ENCODE measurements around the gene AKAP17A.
"Not testable (repeated sequence)": the region's sequence is repeated elsewhere in the genome, so short reads cannot be mapped to it uniquely, and the experiment has no call there.

AKAP17A gene, protein sequence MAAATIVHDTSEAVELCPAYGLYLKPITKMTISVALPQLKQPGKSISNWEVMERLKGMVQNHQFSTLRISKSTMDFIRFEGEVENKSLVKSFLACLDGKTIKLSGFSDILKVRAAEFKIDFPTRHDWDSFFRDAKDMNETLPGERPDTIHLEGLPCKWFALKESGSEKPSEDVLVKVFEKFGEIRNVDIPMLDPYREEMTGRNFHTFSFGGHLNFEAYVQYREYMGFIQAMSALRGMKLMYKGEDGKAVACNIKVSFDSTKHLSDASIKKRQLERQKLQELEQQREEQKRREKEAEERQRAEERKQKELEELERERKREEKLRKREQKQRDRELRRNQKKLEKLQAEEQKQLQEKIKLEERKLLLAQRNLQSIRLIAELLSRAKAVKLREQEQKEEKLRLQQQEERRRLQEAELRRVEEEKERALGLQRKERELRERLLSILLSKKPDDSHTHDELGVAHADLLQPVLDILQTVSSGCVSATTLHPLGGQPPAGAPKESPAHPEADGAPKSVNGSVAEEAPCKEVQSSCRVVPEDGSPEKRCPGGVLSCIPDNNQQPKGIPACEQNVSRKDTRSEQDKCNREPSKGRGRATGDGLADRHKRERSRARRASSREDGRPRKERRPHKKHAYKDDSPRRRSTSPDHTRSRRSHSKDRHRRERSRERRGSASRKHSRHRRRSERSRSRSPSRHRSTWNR

DNA sequence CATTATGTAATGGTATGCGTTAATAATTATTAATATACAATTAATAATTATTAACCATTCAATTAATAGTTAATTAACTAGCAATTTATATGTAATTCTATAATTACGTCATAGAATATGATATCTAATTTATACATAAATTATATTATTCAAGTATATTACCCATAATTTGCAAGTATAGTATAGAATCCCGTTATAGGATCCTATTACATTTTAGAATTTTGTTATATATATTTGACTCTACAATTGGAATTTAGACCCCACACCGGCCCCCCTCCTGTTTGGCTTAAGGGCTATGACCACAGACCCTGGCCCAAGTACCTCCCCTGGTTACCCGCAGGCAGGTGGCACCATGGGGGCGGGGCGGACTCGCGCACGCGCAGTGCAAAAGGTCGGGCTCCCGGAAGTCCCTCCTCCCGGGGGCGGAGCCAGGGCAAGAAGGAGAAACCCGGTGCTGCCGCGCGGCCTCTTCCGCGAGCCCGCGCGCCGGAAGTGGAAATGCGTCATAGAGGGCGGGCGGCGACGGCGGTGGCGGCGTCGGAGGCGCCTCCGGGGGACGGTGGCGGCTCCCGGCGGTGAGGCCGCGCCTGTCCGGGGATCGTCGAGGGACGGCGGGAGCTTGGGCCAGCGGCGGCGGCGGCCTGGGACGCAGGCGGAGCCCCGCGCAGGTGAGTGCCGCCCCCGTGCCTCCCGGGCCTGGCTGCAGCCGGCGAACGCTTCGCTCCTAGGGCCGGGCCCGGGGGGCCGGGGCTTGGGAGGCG, at the start of gene AKAP17A:
TSS of gene AKAP17A (plus strand) at position 503 of the 761 bp plus-strand sequence. CDS start 1,859 bp downstream, outside the sequence.
- peak; percentile 97 for DNase-seq (ENCODE audit: low spot score)

DNA sequence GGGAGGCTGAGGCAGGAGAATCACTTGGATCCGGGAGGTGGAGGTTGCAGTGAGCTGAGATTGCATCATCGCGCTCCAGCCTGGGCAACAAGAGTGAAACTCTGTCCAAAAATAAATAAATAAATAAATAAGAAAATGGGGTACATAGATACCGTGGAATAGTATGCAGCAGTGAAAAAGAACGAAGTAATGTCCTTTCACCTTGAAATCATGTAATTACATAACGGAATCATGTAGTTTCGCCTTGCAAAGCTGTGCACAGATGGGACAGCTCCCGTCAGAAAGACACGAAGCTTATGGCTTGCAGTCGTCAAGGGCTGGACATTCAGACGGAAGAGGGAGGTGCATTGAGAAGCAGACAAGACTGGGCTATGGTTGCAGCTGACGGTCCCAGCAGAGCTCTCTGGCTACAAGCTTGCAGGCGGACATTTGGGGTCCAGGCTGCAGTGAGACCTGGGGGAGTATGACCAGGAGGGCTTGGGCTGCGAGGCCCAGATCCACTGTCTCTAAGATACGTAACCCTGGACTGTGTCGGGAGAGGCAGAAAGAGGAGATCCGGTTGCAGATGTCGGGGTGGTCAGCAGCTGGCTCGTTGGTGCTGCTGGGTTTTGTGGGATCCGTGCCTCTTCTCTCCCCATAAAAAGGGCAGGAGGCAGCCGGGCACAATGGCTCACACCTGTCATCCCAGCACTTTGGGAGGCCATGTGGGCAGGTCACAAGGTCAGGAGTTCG, 48.2 kb upstream of the AKAP17A start:
- DNase-seq (ENCODE audit: low spot score) = no peak

DNA sequence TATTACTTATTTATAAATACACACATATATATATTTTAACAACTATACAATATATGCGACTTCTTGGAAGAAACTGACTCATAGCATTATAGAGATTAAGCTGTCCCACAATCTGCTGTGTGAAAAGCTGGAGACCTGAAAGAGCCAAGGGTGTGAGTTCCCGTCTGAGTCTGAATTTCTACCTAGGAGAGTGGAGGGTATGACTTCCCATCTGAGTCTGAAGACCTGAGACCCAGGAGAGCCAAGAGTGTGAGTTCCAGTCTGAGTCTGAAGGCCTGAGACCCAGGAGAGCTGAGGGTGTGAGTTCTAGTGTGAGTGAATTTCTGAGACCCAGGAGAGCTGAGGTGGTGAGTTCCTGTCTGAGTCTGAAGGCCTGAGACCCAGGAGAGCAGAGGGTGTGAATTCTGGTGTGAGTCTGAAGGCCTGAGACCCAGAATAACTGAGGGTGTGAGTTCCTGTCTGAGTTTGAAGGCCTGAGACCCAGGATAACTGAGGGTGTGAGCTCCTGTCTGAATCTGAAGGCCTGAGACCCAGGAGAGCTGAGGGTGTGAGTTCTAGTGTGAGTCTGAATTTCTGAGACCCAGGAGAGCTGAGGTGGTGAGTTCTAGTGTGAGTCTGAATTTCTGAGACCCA, 45.5 kb upstream of the AKAP17A start:
- no peak for DNase-seq (ENCODE audit: low spot score)

DNA sequence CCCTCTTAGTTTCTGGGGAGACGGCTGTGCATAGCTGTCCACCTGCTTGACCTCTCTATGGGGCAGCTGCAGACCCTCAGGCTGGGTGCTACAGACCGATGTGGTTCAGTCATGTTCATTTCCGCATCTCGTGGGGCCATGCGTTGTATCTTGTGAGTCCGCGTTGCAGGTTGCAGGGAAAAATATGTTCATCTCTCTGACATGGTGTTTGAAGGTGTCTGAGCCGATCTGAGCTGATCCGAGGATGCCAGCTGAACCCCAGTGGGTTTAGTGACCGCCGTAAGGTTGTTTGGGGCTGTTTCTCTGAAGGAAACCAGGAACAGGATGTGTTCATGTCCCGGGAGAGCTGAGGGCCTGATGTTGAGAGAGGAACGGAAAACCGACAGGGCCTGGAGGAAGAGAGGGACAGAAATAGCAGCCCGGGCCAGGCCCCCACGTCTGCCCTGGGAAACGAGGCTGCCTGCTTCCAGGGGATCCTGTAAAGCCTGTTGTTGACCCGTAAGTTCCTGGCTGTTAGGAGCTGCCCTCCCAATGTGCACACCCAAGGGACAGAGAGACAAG, 44.6 kb upstream of the AKAP17A start:
- no peak for DNase-seq (ENCODE audit: low spot score)

DNA sequence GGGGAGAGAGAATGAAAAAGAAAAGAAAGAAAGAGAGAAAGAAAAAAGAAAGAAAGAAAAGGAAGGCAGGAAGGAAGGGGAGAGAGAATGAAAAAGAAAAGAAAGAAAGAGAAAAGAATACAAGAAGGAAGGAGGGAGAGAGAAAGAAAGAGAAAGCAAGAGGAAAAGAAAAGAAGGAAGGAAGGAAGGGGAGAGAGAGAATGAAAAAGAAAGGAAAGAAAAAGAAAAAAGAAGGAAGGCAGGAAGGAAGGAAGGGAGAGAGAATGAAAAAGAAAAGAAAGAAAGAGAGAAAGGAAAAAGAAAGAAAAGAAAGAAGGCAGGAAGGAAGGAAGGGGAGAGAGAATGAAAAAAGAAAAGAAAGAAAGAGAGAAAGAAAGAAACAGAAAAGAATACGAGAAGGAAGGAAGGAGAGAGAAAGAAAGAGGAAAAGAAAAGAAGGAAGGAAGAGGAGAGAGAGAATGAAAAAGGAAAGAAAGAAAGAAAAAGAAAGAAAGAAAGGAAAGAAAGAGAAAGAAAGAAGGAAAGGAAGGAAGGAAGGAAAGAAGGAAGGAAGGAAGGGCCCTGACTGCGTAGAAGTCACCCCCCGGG, 39.4 kb upstream of the AKAP17A start:
- DNase-seq (ENCODE audit: low spot score) = no peak

DNA sequence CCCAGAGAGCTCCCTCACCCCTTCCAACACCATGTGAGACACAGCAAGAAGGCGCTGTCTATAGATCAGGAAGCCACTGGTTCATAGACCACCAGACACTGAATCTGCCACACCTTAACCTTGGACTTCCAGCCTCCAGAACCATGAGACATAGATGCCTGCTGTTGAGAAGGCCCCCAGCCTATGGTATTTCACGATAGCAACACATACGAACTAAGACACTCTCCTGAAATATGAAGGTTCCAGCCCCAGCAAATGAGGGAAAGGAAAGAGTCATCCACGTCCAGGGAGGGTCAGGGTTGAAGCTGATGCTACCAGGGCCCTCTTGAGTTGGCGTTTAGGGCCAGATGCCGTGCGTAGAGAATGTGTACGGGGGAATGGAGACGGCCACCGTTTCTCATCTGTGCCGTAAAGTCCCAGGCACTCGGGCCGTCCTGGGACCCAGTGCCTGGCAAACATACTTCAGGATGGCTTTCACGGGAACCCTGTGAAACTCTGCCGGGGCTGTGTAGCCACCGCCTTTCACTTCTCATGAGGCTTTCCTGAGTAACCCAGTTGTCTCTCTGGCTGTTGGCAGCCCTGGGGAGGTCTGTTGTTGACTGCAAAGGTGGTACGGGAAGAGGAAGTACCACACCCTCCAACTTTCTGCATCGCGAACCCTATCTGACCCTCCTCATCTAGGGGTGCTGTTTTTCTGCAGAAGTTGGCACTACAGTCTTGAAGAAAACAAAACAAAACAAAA, 36.8 kb upstream of the AKAP17A start:
- DNase-seq (ENCODE audit: low spot score) = peak; percentile 86

DNA sequence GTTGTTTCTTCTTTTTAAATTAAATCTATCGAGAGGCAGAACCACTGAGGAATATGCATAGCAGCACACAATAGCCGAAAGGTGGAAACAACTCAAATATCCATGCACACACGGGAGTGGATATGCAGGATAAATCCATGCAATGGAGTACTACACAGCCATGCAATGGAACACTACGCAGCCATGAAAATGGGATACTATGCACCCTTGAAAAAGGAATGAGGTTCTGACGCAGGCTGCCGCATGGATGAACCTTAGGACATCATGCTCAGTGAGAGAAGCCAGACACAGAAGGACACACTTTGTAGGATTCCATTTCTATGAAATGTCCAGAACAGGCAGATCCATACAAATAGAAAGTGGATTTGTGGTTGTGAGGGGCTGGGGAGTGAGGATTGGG, 36.0 kb upstream of the AKAP17A start:
- DNase-seq (ENCODE audit: low spot score) = no peak

DNA sequence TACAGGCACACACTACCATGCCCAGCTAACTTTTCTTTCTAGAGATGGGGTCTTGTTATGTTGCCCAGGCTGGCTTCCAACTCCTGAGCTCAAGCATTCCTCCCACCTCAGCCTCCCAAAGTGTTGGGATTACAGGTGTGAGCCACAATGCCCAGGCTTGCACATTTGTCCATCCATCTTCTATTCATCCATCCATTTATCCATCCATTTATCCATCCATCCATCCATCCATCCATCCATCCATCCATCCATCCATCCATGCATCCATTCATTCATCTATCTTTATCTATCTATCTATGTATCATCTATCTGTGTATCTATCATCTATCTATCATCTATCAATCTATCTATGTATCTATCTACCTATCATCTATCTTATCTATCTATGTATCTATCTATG, 34.0 kb upstream of the AKAP17A start:
- DNase-seq (ENCODE audit: low spot score) = not testable (repeated sequence)

DNA sequence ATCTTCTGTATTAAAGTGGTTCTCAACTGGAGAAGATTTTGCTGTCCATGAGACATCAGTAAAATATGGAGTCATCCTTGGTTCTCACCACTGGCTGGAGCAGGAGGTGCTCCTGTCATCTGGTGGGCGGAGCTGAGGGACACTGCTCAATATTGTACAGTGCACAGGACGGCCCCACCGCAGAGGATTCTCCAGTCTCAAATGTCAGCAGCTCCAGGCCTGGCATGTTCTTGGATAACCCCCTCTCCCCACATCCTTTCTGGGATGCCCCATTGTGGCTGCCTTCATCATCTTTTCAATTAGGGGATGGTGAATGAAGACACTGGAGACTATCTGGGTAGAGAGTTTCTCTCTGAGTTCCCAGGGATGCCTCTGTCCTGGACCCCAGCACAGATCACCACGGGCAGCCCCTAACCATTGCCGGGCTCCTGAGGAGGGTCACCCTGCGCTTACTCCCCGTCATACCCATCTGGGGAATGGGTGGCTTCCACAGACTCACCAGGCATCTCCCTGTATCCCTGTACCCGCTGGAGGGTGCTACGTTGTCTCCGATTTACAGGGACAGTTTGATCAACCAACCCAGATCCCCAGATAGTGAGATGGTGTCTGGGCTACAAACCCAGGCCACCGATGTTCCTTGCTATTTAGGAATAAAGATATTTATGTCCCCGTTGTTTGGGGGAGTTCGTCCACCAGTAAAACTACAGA, 32.5 kb upstream of the AKAP17A start:
- DNase-seq (ENCODE audit: low spot score) = no peak

DNA sequence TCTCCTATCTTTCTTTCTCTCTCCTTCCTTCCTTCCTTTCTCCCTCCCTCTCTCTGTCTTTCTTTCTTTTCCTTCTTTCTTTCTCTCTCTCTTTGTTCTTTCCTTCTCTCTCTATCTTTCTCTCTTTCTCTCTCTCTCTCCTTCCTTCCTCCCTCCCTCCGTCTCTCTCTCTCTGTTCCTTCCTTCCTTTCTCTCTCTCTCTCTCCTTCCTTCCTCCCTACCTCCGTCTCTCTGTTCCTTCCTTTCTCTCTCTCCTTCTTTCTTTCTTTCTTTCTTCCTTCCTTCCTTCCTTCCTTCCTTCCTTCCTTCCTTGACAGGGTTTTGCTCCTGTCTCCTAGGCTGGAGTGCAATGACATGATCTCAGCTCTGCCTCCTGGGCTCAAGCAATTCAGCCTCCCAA, 30.2 kb upstream of the AKAP17A start:
- DNase-seq (ENCODE audit: low spot score) = no peak

DNA sequence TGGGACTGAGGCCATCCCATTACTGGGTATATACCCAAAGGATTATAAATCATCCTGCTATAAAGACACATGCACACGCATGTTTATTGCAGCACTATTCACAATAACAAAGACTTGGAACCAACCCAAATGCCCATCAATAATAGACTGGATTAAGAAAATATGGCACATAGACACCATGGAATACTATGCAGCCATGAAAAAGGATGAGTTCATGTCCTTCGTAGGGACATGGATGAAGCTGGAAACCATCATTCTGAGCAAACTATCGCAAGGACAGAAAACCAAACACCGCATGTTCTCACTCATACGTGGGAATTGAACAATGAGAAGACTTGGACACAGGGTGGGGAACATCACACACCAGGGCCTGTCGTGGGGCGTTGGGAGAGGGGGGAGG, 27.3 kb upstream of the AKAP17A start:
- not testable (repeated sequence) for DNase-seq (ENCODE audit: low spot score)

DNA sequence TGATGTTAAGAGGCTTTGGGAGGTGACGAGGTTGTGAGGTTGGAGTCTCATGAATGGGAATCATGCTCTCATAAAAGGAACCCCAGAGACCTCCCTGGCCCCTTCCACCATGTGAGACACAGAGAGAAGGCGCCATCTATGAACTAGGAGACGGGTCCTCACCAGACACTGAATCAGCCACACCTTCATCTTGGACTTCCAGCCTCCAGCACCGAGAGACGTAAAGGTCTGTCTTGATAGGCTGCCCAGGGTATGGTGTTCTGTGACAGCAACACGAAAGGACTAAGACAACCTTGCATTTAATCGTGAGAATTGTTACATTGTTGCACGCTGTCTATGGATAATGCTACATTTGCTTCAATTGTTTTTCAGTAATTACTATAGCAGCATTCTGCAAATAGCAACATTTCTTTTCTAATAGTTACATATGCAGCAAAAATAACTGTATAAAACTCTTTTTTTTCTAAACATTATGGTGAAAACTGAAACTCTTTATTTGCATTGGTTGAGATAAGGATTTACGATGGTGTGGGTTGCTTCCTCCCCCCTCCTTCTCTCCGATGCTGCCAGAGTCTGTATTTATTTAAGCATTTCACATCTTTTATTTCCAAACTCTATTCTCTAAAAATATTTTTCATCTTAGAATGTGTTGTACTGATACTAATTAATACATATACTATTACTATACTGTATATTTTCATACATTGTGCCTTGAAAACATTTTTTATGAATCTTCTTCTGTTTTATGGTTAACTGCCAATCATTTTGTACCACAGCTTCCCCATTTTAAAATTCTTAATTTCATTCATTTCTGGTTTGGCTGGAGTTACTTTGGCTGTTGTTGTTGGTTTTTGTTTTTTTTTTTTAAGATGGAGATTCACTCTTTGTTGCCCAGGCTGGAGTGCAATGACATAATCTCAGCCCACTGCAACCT, 26.4 kb upstream of the AKAP17A start:
- no peak for DNase-seq (ENCODE audit: low spot score)

DNA sequence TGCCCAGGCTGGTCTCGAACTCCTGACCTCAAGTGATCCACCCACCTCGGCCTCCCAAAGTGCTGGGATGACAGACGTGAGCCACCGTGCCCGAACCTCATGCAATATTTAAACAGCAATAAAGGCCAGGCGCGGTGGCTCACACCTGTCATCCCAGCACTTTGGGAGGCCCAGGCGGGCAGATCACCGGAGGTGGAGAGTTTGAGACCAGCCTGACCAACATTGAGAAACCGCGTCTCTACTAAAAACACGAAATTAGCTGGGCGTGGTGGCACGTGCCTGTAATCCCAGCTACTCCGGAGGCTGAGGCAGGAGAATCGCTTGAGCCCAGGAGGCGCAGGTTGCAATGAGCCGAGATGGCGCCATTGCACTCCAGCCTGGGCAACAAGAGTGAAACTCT, 17.2 kb upstream of the AKAP17A start:
- not testable (repeated sequence) for DNase-seq (ENCODE audit: low spot score)

DNA sequence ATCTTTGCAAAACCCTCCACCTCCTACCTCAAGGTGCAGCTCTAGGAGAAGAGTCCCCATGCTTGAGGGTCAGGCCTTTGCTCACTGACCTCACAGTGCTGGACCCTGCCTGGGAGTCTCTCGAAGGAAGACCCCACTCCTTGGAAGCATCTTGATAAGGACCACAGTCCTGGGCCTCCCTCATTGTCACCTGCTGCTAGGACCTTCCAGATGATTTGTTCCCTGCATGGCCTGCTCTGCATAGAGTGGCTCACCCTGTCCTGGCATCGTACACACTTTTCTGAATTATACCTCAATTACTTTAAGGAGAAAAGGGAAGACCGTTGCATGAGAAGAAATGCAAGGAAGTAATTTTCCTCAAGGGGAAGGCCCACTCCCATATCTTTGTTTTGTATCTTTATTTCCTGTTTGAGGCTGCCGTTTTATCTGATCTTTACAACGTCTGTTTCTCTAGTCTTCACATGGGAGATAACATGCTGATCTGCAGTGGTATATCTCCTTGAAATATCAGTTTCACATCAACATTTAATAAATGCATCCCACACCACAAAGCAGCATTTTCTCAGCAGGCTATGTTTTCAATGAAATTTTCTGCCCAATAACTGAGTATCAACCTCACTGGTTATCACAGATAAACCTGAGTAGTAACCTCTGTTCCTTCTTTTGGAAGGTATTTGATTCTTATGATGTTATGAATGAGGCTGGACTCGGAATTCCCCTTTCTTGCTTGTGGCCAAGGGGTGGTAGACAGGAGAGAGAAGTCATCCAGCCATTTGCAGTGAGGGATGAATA, 15.0 kb upstream of the AKAP17A start:
- DNase-seq (ENCODE audit: low spot score) = peak; percentile 44

DNA sequence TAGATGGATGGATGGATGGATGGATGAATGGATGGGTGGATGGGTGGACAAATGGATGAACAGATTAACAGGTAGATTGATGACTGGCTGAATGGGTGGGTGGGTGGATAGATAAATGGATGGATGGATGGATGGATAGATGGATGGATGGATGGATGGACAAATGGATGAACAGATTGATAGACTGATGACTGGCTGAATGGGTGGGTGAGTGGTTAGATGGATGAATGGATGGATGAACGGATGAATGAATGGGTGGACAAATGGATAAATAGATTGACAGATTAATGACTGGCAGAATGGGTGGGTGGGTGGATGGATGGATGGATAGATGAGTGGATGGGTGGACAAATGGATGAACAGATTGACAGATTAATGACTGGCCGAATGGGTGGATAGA, 13.6 kb upstream of the AKAP17A start:
- DNase-seq (ENCODE audit: low spot score) = no peak

DNA sequence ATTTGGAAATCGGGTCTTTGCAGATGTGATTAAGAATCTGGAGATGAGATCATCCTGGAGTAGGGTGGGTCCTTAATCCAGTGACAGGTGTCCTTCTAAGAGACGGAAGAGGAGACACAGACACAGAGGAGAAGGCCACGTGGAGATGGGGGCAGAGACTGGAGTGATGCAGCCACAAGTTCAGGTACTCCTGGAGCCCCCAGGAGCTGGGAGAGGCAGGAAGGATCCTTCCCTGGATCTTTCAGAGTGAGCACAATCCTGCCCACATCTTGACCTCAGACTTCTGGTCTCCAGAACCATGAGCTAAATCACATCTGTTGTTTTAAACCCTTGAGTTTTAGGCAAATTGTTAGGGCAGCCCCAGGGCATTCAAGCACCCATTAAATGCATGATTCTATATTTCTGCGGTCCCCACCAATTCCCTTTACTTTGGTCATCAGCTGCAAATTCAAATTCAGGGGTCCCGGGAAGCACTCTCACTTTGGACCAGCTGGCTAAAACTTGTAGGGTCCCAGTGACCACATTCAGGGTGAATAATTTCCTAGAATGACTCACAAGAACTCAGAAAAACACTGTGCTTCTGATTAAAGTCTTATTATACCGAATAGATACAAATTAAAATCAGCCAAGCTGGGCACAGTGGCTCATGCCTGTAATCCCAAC, 12.8 kb upstream of the AKAP17A start:
- DNase-seq (ENCODE audit: low spot score) = no peak

DNA sequence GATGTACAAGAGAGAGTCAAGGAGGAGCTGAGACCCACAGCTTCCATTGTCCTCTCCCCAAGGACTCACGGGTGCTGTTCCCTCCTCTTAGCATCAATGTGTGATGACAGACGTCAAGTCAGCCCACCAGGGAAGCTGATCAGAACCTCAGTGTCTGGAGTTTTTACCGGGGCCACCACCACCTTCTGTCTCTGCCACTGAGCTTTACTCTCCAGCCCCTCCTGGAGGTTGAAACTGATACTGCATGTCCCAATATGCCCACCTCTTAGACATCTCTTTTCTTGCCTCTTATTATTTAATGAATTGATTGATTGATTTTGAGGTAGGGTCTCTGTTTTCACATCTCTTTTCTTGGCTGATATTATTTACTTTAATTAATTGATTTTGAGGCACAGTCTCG, 10.3 kb upstream of the AKAP17A start:
- DNase-seq (ENCODE audit: low spot score) = peak; percentile 68

All from CD4-positive, alpha-beta T cell treated with Interleukin-6 at 100 ng/mL for 8 hours (primary cell).